ENCODE results near the gene AMMECR1L. TPM values are rescaled to one million over a fixed set of nuclear protein-coding genes. Genes with fewer than 3 reads are reported as not detected.
"Not testable (repeated sequence)": the region's sequence is repeated elsewhere in the genome, so short reads cannot be mapped to it uniquely, and the experiment has no call there.

Gene AMMECR1L
- 10 to 100 TPM in 3 of 4 donors, 1 to 10 TPM in 1; 9.8 to 12.1 (median 10.7) TPM for total RNA-seq
- 5.4 TPM for polyA plus RNA-seq
- long read RNA-seq, donor 1, full-length matches to known transcripts = 2 of 11 reads
- long read RNA-seq, donor 1, partial matches to known transcripts = 3 of 11 reads
- long read RNA-seq, donor 1, other reads (novel, unspliced or antisense) = 6 of 11 reads
- long read RNA-seq, donor 2, full-length matches to known transcripts = 4 of 6 reads
- long read RNA-seq, donor 2, partial matches to known transcripts = 1 of 6 reads
- long read RNA-seq, donor 2, other reads (novel, unspliced or antisense) = 1 of 6 reads
- long read RNA-seq, donor 3, full-length matches to known transcripts = 6 of 20 reads
- long read RNA-seq, donor 3, partial matches to known transcripts = 6 of 20 reads
- long read RNA-seq, donor 3, other reads (novel, unspliced or antisense) = 8 of 20 reads
- long read RNA-seq, donor 4, full-length matches to known transcripts = 2 of 5 reads
- long read RNA-seq, donor 4, partial matches to known transcripts = 3 of 5 reads
- long read RNA-seq, donor 4, other reads (novel, unspliced or antisense) = 0 of 5 reads

- H3K27ac ChIP-seq (ENCODE audit: low read length) = peak within 1 kb of the TSS; percentile 97
- intact Hi-C loops (cut with DNase I); H3K4me1 ChIP-seq (ENCODE audit: control insufficient read depth, insufficient read depth, low read length); H3K27me3 ChIP-seq (ENCODE audit: control insufficient read depth, insufficient read depth); H3K9me3 ChIP-seq (ENCODE audit: control insufficient read depth, low read length): not testable (repeated sequence)
- DNase-seq = peak; percentile 77 to 92 (median 89)
- H3K4me3 ChIP-seq (ENCODE audit: low read length) = peak within 1 kb of the TSS; percentile 56
- 0% methylated on average over 68 of the region's 85 CpGs for WGBS
- peak; percentile 98 to 99 for ATAC-seq
These were observed at the start of gene AMMECR1L for GRCh38 chr2:127885780-127886592. Gene AMMECR1L, minus strand, starts transcription at chr2:127885956. Its CDS starts 11,722 bp downstream, at chr2:127874234.

- intact Hi-C loops (cut with DNase I) = no loop called here
These were observed 49.6 kb upstream of the AMMECR1L start for GRCh38 chr2:127935337-127935736.

DNA sequence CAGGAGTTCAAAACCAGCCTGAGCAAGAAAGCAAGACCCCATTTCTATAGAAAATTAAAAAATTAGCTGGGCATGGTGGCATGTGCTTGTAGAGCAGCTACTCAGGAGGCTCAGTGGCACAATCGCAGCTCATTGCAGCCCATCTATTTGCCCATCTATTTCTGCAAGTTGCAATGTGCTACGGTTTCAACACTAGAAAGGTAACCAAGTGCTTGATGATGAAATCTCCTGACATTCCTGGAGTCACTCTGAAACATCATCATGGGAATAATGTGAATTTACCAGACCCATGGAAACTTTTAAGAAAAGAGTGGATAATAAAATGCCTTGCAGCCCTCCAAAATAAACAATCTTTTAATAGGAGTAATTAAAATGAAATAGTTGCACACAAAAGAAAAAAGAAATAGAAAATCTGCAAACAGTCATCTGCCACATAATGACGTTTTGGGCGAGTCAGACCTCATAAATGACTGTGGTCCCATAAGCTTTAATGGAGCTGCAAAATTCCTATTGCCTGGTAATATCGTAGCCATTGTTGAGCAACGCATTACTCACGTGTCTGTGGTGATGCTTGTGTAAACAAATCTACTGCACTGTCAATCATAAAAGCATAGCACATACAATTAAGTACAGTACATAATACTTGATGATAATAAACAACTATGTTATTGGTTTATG is 46.6 kb upstream of the AMMECR1L start:
- Histone ChIP-seq H3K27ac (ENCODE audit: low read length) (no peak overlapping the region), H3K27me3 (ENCODE audit: control insufficient read depth, insufficient read depth) (no peaks in the 10 kb centered on the region), H3K4me1 (ENCODE audit: control insufficient read depth, insufficient read depth, low read length) (no peaks in the 10 kb centered on the region), H3K9me3 (ENCODE audit: control insufficient read depth, low read length) (no peaks in the 10 kb centered on the region), H3K4me3 (ENCODE audit: low read length) (no peak overlapping the region)
- ATAC-seq = no peak
- WGBS = 78% methylated on average over 7 of the region's 7 CpGs
- intact Hi-C loops (cut with DNase I) = no loop called here
- no peak for DNase-seq

More at GRCh38 chr2:127935337-127935736, 49.6 kb upstream of the AMMECR1L start:
- ATAC-seq = no peak
- WGBS = 87% methylated on average over 6 of the region's 6 CpGs
- H3K27me3 ChIP-seq (ENCODE audit: control insufficient read depth, insufficient read depth) = no peaks in the 10 kb centered on the region
- no peaks in the 10 kb centered on the region for H3K4me1 ChIP-seq (ENCODE audit: control insufficient read depth, insufficient read depth, low read length)
- no peaks in the 10 kb centered on the region for H3K9me3 ChIP-seq (ENCODE audit: control insufficient read depth, low read length)
- H3K27ac ChIP-seq (ENCODE audit: low read length) = no peak overlapping the region
- no peak for DNase-seq
- no peak overlapping the region for H3K4me3 ChIP-seq (ENCODE audit: low read length)

GRCh38 chr2:127929449-127929848 is 43.7 kb upstream of the AMMECR1L start:
- Histone ChIP-seq H3K27me3 (ENCODE audit: control insufficient read depth, insufficient read depth) (no peaks in the 10 kb centered on the region), H3K4me1 (ENCODE audit: control insufficient read depth, insufficient read depth, low read length) (no peaks in the 10 kb centered on the region), H3K9me3 (ENCODE audit: control insufficient read depth, low read length) (no peaks in the 10 kb centered on the region), H3K4me3 (ENCODE audit: low read length) (no peak overlapping the region), H3K27ac (ENCODE audit: low read length) (no peak overlapping the region)
- intact Hi-C loops (cut with DNase I) = no loop called here
- no peak for ATAC-seq
- WGBS = 90% methylated on average over 1 of the region's 1 CpG
- DNase-seq = no peak

GRCh38 chr2:127927384-127927783 is 41.6 kb upstream of the AMMECR1L start:
- no peak overlapping the region for H3K27ac ChIP-seq (ENCODE audit: low read length)
- DNase-seq (no peak), ATAC-seq (no peak)
- intact Hi-C loops (cut with DNase I) = no loop called here
- H3K9me3 ChIP-seq (ENCODE audit: control insufficient read depth, low read length) = no peaks in the 10 kb centered on the region
- 89% methylated on average over 3 of the region's 3 CpGs for WGBS
- no peaks in the 10 kb centered on the region for H3K4me1 ChIP-seq (ENCODE audit: control insufficient read depth, insufficient read depth, low read length)
- H3K27me3 ChIP-seq (ENCODE audit: control insufficient read depth, insufficient read depth) = no peaks in the 10 kb centered on the region
- no peak overlapping the region for H3K4me3 ChIP-seq (ENCODE audit: low read length)

DNA sequence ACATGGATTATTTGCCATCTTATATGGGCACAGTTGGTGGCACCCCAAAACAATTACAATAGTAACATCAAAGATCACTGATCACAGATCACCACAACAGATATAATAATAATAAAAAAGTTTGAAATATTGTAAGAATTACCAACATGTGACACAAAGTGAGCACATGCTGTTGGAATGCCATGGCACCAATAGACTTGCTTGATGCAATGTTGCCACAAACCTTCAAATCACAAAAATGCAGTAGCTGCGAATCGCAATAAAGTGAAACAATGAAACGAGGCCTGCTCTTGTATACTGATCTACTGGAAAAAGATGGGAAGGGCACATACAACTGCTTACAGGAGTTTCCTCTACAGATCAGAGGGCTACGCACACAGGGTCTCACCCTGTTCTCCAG is 32.2 kb upstream of the AMMECR1L start:
- H3K4me1 ChIP-seq (ENCODE audit: control insufficient read depth, insufficient read depth, low read length) = no peaks in the 10 kb centered on the region
- H3K27me3 ChIP-seq (ENCODE audit: control insufficient read depth, insufficient read depth) = no peaks in the 10 kb centered on the region
- ATAC-seq (no peak), DNase-seq (no peak)
- H3K27ac ChIP-seq (ENCODE audit: low read length) = no peak overlapping the region
- no peak overlapping the region for H3K4me3 ChIP-seq (ENCODE audit: low read length)
- 95% methylated on average over 4 of the region's 4 CpGs for WGBS
- intact Hi-C loops (cut with DNase I) = no loop called here
- H3K9me3 ChIP-seq (ENCODE audit: control insufficient read depth, low read length) = no peaks in the 10 kb centered on the region

GRCh38 chr2:127913808-127914457 is 28.2 kb upstream of the AMMECR1L start:
- no peaks in the 10 kb centered on the region for H3K4me1 ChIP-seq (ENCODE audit: control insufficient read depth, insufficient read depth, low read length)
- H3K9me3 ChIP-seq (ENCODE audit: control insufficient read depth, low read length) = no peaks in the 10 kb centered on the region
- DNase-seq (no peak), ATAC-seq (no peak)
- 94% methylated on average over 8 of the region's 8 CpGs for WGBS
- no peaks in the 10 kb centered on the region for H3K27me3 ChIP-seq (ENCODE audit: control insufficient read depth, insufficient read depth)
- H3K4me3 ChIP-seq (ENCODE audit: low read length) = no peak overlapping the region
- no peak overlapping the region for H3K27ac ChIP-seq (ENCODE audit: low read length)
- intact Hi-C loops (cut with DNase I) = no loop called here

- Histone ChIP-seq H3K9me3 (ENCODE audit: control insufficient read depth, low read length) (no peaks in the 10 kb centered on the region), H3K4me3 (ENCODE audit: low read length) (no peak overlapping the region), H3K4me1 (ENCODE audit: control insufficient read depth, insufficient read depth, low read length) (no peaks in the 10 kb centered on the region), H3K27ac (ENCODE audit: low read length) (no peak overlapping the region), H3K27me3 (ENCODE audit: control insufficient read depth, insufficient read depth) (no peaks in the 10 kb centered on the region)
- DNase-seq = no peak
- WGBS = 65% methylated on average over 2 of the region's 2 CpGs
- intact Hi-C loops (cut with DNase I) = no loop called here
- ATAC-seq = no peak
These were observed 26.0 kb upstream of the AMMECR1L start for GRCh38 chr2:127911737-127912136.

- Histone ChIP-seq H3K9me3 (ENCODE audit: control insufficient read depth, low read length) (no peaks in the 10 kb centered on the region), H3K4me3 (ENCODE audit: low read length) (no peak overlapping the region), H3K27me3 (ENCODE audit: control insufficient read depth, insufficient read depth) (no peaks in the 10 kb centered on the region), H3K4me1 (ENCODE audit: control insufficient read depth, insufficient read depth, low read length) (no peaks in the 10 kb centered on the region), H3K27ac (ENCODE audit: low read length) (no peak overlapping the region)
- intact Hi-C loops (cut with DNase I) = no loop called here
- 94% methylated on average over 3 of the region's 3 CpGs for WGBS
- DNase-seq = no peak
- ATAC-seq = no peak
These were observed 24.7 kb upstream of the AMMECR1L start for GRCh38 chr2:127910415-127910814.

DNA sequence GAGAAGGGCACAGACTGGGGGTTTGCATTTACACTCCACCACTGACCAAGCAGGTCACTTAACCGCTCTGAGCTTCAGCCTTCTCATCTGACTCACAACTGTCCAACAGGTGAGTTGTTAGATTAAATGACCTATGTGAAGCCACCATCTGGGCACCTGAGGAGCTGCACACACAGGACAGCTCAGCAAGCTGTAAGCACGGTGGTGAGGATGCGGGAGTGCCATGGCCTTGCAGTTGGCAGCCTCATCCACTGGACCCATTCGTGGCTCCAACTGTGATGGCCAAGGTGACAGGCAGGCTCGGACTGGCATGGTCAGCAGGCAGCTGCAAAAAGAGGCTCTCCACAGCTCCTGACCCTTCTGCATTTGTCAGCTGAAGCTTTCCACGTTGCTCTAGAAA is 23.3 kb upstream of the AMMECR1L start:
- Histone ChIP-seq H3K4me1 (ENCODE audit: control insufficient read depth, insufficient read depth, low read length) (no peaks in the 10 kb centered on the region), H3K27ac (ENCODE audit: low read length) (no peak overlapping the region), H3K4me3 (ENCODE audit: low read length) (no peak overlapping the region), H3K27me3 (ENCODE audit: control insufficient read depth, insufficient read depth) (no peaks in the 10 kb centered on the region), H3K9me3 (ENCODE audit: control insufficient read depth, low read length) (no peaks in the 10 kb centered on the region)
- ATAC-seq (no peak), DNase-seq (no peak)
- WGBS = 70% methylated on average over 6 of the region's 6 CpGs
- intact Hi-C loops (cut with DNase I) = no loop called here

All from right cardiac atrium (tissue), 5 donors.